Esophagus muscularis mucosa (tissue), 4 donors: Measurements from ENCODE around the gene ZNF224. TPM values are rescaled to one million over a fixed set of nuclear protein-coding genes. Genes with fewer than 3 reads are reported as not detected.
A peak's percentile ranks its signal among the peaks of the same experiment; 100 is the strongest.

Source experiments
- DNase-seq: peaks from one replicate; pipeline ENCODE4 v3.0.0-alpha.2; 2017; ENCODE audit errors: extremely low spot score
- H3K27ac ChIP-seq, 4 donors: fragments of 200-600 bp; sonication (generic); replicated peaks in 1 of 4; 1 replicate in 3 of 4; 2 replicates in 1 of 4; pipeline ENCODE4 v1.5.1; 2016 to 2019; ENCODE audit warnings: mild to moderate bottlenecking in 1 of 4
- H3K27me3 ChIP-seq, 4 donors: fragments of 200-600 bp; sonication (generic); one replicate each; pipeline versions ENCODE4 v1.5.1 to v1.6.0; 2016 to 2019
- H3K36me3 ChIP-seq, 4 donors: fragments of 200-600 bp; sonication (generic); one replicate each; pipeline ENCODE4 v1.5.1; 2016 to 2019
- H3K4me1 ChIP-seq, 4 donors: fragments of 200-600 bp; sonication (generic); one replicate each; pipeline ENCODE4 v1.5.1; 2016 to 2019
- H3K4me3 ChIP-seq, 4 donors: fragments of 200-600 bp; sonication (generic); 1 replicate in 2 of 4; 2 replicates in 2 of 4; pipeline ENCODE4 v1.5.1; 2016 to 2019; ENCODE audit warnings: mild to moderate bottlenecking in 4 of 4, moderate library complexity in 1 of 4
- H3K9me3 ChIP-seq, 4 donors: fragments of 200-600 bp; sonication (generic); 1 replicate in 3 of 4; 2 replicates in 1 of 4; pipeline ENCODE4 v1.5.1; 2016 to 2019
- EP300 ChIP-seq: sonication (generic); formaldehyde crosslinking; IDR thresholded peaks from one replicate; pipeline ENCODE4 v1.6.1; 2017; ENCODE audit warnings: antibody characterized with exemption
- POLR2A ChIP-seq: fragments of 450-650 bp; IDR thresholded peaks from one replicate; pipeline ENCODE4 v1.6.1; 2017; ENCODE audit warnings: antibody characterized with exemption, moderate library complexity, mild to moderate bottlenecking, low read depth
- POLR2AphosphoS5 ChIP-seq, 2 donors: sonication (generic); formaldehyde crosslinking; IDR thresholded peaks; one replicate each; pipeline ENCODE4 v1.6.1; 2017; ENCODE audit warnings: antibody characterized with exemption in 2 of 2
- WGBS: methylation state at CpG from one replicate; pipeline ENCODE4 v1.1.5; 2018; 5-methylcytosine and 5-hydroxymethylcytosine counted together
- intact Hi-C: fragments of 100-400 bp; cut with DNase I; formaldehyde crosslinking; loops from one replicate; pipeline ENCODE4 v1.15.1; 2023
- total RNA-seq, 4 donors: library from RNA; depleted of rRNA; stranded (reverse); fragments of >200 nt; gene quantifications; one replicate each; pipeline versions ENCODE4 v1.1.0 to v1.2.1, GENCODE V29; 2016
- TF ChIP-seq, protein P1 (sequence below), 3 experiments: fragments of 200-600 bp in 2 of 3; fragments of 450-650 bp in 1 of 3; sonication (generic) in 2 of 3; IDR thresholded peaks; one replicate each; pipeline ENCODE4 v1.5.1; 2017 to 2019; ENCODE audit warnings: antibody characterized with exemption in 3 of 3, mild to moderate bottlenecking in 2 of 3, moderate library complexity in 1 of 3

Gene ZNF224
- total RNA-seq, 4 donors from 2014 or later: 12.4 to 28.7 (median 16.2) TPM

DNA sequence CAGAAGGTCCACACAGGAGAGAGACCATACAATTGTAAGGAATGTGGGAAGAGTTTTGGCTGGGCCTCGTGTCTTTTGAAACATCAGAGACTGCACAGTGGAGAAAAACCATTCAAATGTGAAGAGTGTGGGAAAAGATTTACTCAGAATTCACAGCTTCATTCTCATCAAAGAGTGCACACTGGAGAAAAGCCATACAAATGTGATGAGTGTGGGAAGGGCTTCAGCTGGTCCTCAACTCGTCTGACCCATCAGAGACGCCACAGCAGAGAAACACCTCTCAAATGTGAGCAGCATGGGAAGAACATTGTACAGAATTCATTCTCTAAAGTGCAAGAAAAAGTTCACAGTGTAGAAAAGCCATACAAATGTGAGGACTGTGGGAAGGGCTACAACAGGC, 13.6 kb downstream of the ZNF224 start:
- intact Hi-C loops: no loop called here
- DNase-seq: no peak
- Histone ChIP-seq H3K4me3 (no peak overlapping the region), H3K9me3 (peaks cover 0 to 91% (median 57%) of the 10 kb centered on the region in 4 donors), H3K4me1 (peaks cover 8 to 11% (median 10%) of the 10 kb centered on the region in 4 donors), H3K36me3 (peaks cover 37 to 57% (median 49%) of the 10 kb centered on the region in 4 donors), H3K27me3 (no peaks in the 10 kb centered on the region), H3K27ac (no peak overlapping the region)
- WGBS: 100% methylated on average over 3 of the region's 3 CpGs
- TF ChIP-seq, protein P1, sequence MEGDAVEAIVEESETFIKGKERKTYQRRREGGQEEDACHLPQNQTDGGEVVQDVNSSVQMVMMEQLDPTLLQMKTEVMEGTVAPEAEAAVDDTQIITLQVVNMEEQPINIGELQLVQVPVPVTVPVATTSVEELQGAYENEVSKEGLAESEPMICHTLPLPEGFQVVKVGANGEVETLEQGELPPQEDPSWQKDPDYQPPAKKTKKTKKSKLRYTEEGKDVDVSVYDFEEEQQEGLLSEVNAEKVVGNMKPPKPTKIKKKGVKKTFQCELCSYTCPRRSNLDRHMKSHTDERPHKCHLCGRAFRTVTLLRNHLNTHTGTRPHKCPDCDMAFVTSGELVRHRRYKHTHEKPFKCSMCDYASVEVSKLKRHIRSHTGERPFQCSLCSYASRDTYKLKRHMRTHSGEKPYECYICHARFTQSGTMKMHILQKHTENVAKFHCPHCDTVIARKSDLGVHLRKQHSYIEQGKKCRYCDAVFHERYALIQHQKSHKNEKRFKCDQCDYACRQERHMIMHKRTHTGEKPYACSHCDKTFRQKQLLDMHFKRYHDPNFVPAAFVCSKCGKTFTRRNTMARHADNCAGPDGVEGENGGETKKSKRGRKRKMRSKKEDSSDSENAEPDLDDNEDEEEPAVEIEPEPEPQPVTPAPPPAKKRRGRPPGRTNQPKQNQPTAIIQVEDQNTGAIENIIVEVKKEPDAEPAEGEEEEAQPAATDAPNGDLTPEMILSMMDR (IDR thresholded peaks at IDR 0.05): no peak
- TF ChIP-seq EP300: no peak
- no peak for TF ChIP-seq POLR2AphosphoS5 (IDR thresholded peaks at IDR 0.05)
- no peak for TF ChIP-seq POLR2A

DNA sequence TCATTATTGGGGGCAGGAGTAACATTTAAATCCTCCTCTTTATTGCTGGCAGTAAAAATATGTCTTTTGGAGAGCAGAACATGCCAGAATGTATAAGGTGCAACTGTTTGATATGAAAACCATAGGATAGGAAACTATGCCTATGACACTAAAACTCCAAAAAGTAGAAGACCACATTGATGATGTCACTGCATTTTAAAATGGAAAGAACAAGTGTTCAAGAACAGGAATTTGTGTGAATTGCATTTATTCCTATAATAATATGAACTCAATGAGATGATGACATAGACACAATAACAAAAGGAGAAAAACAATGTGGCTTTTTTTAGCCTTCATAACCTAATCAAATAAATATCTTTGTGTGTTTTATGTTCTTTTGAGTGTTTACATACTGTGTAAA, 15.3 kb downstream of the ZNF224 start:
- TF ChIP-seq POLR2A (no peak), EP300 (no peak), POLR2AphosphoS5 (IDR thresholded peaks at IDR 0.05) (no peak)
- TF ChIP-seq, protein P1 (IDR thresholded peaks at IDR 0.05): no peak
- DNase-seq: no peak
- intact Hi-C loops: no loop called here
- Histone ChIP-seq H3K27me3 (no peaks in the 10 kb centered on the region), H3K9me3 (peaks cover 0 to 74% (median 52%) of the 10 kb centered on the region in 4 donors), H3K27ac (no peak overlapping the region), H3K4me3 (no peak overlapping the region), H3K4me1 (peaks cover 12 to 20% (median 17%) of the 10 kb centered on the region in 4 donors), H3K36me3 (peaks cover 25 to 40% (median 33%) of the 10 kb centered on the region in 4 donors)

DNA sequence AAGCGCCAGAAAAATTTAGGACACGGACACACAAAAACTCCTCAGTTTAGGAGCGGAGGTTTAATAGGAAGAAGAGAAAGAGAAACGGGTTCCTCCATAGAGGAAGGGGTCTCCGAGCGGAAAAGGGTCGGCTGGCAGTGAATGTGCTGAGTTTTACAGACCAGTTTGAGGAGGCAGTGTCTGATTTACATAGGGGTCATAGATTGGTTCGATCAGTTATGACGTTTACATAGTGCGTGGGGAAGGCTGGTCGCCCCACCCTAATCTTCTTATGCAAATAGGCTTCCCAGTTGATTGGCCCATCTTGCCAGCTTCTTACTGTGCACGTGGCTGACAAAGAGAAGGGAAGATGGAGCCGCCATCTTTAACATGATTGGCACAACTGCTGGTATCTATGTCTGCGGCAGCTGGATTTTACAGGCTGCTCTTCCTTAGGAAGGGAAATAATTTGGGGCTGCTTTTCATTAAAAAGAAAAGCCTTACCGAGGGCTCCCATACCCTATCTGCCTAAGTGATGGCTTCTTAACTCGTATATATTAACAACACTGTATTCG, 17.8 kb downstream of the ZNF224 start:
- no peak for DNase-seq
- Histone ChIP-seq H3K4me3 (peak overlapping the region; percentile 66 to 84 (median 68)), H3K36me3 (peaks cover 11 to 23% (median 22%) of the 10 kb centered on the region in 4 donors), H3K9me3 (peaks cover 0 to 49% (median 33%) of the 10 kb centered on the region in 4 donors), H3K4me1 (peaks cover 14 to 23% (median 20%) of the 10 kb centered on the region in 4 donors), H3K27ac (no peak overlapping the region), H3K27me3 (no peaks in the 10 kb centered on the region)
- no peak for TF ChIP-seq POLR2AphosphoS5 (IDR thresholded peaks at IDR 0.05)
- TF ChIP-seq EP300: no peak
- no peak for TF ChIP-seq POLR2A
- TF ChIP-seq, protein P1 (IDR thresholded peaks at IDR 0.05): no peak
- 13% methylated on average over 16 of the region's 17 CpGs for WGBS
- intact Hi-C loops: loop anchor here (2.0 to 5.0 kb wide), 5 partner anchors 17 to 110 kb away; partner anchors contain the start of genes ZNF223, ZNF224, ZNF230 and ZNF284

DNA sequence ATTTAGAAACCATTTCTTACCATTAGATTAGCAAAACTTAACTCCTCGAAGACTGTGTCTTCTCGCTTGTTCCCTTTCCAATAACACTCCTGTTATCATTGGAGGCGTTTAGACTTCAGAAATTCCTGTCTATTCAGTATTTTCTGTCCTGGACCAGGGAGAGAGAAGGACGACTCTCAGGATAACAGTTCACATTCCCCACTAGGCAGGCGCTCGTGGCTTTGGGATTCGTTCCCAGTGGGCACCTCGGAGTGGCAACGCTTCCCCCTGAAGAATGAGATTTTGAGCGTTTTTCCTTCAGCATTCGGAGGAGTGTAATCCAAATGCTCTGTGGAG, 18.6 kb downstream of the ZNF224 start:
- no peaks in the 10 kb centered on the region for H3K27me3 ChIP-seq
- peaks cover 3 to 22% (median 21%) of the 10 kb centered on the region in 4 donors for H3K36me3 ChIP-seq
- peaks cover 14 to 23% (median 20%) of the 10 kb centered on the region in 4 donors for H3K4me1 ChIP-seq
- no peak for DNase-seq
- TF ChIP-seq POLR2A: no peak
- TF ChIP-seq, protein P1 (IDR thresholded peaks at IDR 0.05): no peak
- TF ChIP-seq EP300: no peak
- TF ChIP-seq POLR2AphosphoS5 (IDR thresholded peaks at IDR 0.05): no peak
- peak overlapping the region; percentile 66 to 84 (median 68) for H3K4me3 ChIP-seq
- WGBS: 1% methylated on average over 11 of the region's 11 CpGs
- intact Hi-C loops: loop anchor here (2.0 to 5.0 kb wide), 5 partner anchors 18 to 110 kb away; partner anchors contain the start of genes ZNF223, ZNF224, ZNF230 and ZNF284
- peak overlapping the region; percentile 50 to 88 (median 74) for H3K27ac ChIP-seq
- H3K9me3 ChIP-seq: peaks cover 0 to 41% (median 25%) of the 10 kb centered on the region in 4 donors
